Parathyroid adenoma (tissue), 2 donors: ENCODE results near the gene CHMP6.

Experiments used
- H2AFZ ChIP-seq: fragments of 300-600 bp; sonication (generic); one replicate; pipeline ENCODE4 v1.7.0; 2017; ENCODE audit warnings: antibody characterized with exemption, mild to moderate bottlenecking
- H3K27ac ChIP-seq: fragments of 300-600 bp; sonication (generic); one replicate; pipeline ENCODE4 v1.7.0; 2017
- H3K27me3 ChIP-seq: fragments of 300-600 bp; sonication (generic); one replicate; pipeline ENCODE4 v1.7.0; 2017; ENCODE audit warnings: low read length; ENCODE audit not compliant: control insufficient read depth, insufficient read depth
- H3K36me3 ChIP-seq: fragments of 300-600 bp; sonication (generic); one replicate; pipeline ENCODE4 v1.7.0; 2017; ENCODE audit warnings: low read length; ENCODE audit not compliant: control insufficient read depth, insufficient read depth
- H3K4me1 ChIP-seq: fragments of 300-600 bp; sonication (generic); one replicate; pipeline ENCODE4 v1.7.0; 2017; ENCODE audit warnings: control low read depth
- H3K4me2 ChIP-seq: fragments of 300-600 bp; sonication (generic); one replicate; pipeline ENCODE4 v1.7.0; 2017; ENCODE audit warnings: low read length
- H3K4me3 ChIP-seq: fragments of 300-600 bp; sonication (generic); one replicate; pipeline ENCODE4 v1.7.0; 2017; ENCODE audit warnings: low read depth, low read length
- H3K79me2 ChIP-seq: fragments of 300-600 bp; sonication (generic); one replicate; pipeline ENCODE4 v1.7.0; 2017; ENCODE audit warnings: control low read depth
- H3K9ac ChIP-seq: fragments of 300-600 bp; sonication (generic); one replicate; pipeline ENCODE4 v1.7.0; 2017; ENCODE audit warnings: mild to moderate bottlenecking
- H3K9me3 ChIP-seq: fragments of 300-600 bp; sonication (generic); one replicate; pipeline ENCODE4 v1.7.0; 2017; ENCODE audit warnings: low read length; ENCODE audit not compliant: control insufficient read depth
- TF ChIP-seq, protein P1 (sequence below): fragments of 300-600 bp; sonication (generic); IDR thresholded peaks from one replicate; pipeline ENCODE4 v1.7.0; 2017; ENCODE audit warnings: antibody characterized with exemption, mild to moderate bottlenecking
- donor health status: primary hyperparathyroidism.

Gene CHMP6

DNA sequence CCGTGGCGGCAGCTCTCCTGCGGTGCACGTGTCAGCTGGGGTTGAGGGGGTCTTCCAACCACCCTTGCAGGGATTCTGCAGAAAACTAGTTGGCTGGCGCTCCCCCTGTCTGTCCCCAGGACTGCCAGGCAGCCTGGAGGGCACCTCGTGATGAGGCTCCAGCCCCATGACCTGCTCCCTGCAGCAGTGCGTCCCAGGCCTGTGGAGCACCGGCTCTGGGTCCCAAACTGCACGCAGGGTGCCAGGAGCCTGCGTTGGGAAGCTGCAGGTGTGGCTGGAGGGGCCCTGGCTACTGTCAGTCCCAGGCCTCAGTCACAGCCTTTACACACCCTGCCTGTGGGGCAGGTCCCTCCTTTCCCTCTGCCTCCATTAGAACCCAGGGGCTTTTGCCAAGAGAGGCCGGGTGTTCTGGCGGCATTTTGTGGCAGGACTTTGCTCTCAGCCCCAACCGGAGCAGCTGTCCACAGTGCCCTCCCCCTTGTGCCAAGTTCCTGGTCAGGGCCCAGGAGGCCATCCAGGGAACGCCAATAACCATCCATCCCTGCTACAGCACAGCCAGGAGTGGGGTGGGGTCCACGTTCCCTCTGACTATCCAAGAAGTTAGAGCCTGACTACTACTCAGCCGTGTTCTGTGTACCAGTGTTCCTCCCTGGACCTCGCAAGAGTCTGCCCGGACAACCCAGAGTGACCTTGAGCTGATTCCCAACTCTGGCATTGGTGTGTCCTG is 9.2 kb downstream of the CHMP6 start:
- H3K27me3 ChIP-seq, result no peaks in the 10 kb centered on the region
- no peak overlapping the region for H3K9ac ChIP-seq
- TF ChIP-seq, protein P1, sequence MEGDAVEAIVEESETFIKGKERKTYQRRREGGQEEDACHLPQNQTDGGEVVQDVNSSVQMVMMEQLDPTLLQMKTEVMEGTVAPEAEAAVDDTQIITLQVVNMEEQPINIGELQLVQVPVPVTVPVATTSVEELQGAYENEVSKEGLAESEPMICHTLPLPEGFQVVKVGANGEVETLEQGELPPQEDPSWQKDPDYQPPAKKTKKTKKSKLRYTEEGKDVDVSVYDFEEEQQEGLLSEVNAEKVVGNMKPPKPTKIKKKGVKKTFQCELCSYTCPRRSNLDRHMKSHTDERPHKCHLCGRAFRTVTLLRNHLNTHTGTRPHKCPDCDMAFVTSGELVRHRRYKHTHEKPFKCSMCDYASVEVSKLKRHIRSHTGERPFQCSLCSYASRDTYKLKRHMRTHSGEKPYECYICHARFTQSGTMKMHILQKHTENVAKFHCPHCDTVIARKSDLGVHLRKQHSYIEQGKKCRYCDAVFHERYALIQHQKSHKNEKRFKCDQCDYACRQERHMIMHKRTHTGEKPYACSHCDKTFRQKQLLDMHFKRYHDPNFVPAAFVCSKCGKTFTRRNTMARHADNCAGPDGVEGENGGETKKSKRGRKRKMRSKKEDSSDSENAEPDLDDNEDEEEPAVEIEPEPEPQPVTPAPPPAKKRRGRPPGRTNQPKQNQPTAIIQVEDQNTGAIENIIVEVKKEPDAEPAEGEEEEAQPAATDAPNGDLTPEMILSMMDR, result no peak
- H2AFZ ChIP-seq, result no peak overlapping the region
- H3K9me3 ChIP-seq, result no peaks in the 10 kb centered on the region
- H3K27ac ChIP-seq, result no peak overlapping the region
- H3K4me2 ChIP-seq, result no peak overlapping the region
- no peaks in the 10 kb centered on the region for H3K79me2 ChIP-seq
- no peak overlapping the region for H3K4me3 ChIP-seq
- H3K4me1 ChIP-seq, result no peaks in the 10 kb centered on the region
- H3K36me3 ChIP-seq, result no peaks in the 10 kb centered on the region

DNA sequence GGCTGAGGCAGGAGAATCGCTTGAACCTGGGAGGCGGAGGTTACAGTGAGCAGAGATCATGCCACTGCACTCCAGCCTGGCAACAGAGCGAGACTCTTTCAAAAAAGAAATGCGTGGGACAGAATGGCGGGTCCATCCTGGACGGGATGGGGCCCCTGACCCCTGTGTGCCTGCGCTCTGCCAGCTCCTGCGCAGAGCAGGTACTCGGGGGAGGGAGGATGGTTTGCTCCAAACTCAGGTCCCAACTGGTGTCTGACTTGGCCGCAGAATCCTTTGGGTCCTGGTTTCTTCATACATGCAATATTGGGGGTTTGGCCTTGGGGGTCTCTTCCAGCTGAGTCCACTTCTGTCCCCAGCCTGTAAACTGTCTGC is 10.4 kb downstream of the CHMP6 start:
- Histone ChIP-seq H3K9me3 (no peaks in the 10 kb centered on the region), H3K79me2 (no peaks in the 10 kb centered on the region), H3K4me1 (no peaks in the 10 kb centered on the region), H3K36me3 (no peaks in the 10 kb centered on the region), H3K27ac (no peak overlapping the region), H3K4me3 (no peak overlapping the region), H2AFZ (no peak overlapping the region), H3K27me3 (no peaks in the 10 kb centered on the region), H3K4me2 (no peak overlapping the region), H3K9ac (no peak overlapping the region)
- TF ChIP-seq, protein P1, result no peak

DNA sequence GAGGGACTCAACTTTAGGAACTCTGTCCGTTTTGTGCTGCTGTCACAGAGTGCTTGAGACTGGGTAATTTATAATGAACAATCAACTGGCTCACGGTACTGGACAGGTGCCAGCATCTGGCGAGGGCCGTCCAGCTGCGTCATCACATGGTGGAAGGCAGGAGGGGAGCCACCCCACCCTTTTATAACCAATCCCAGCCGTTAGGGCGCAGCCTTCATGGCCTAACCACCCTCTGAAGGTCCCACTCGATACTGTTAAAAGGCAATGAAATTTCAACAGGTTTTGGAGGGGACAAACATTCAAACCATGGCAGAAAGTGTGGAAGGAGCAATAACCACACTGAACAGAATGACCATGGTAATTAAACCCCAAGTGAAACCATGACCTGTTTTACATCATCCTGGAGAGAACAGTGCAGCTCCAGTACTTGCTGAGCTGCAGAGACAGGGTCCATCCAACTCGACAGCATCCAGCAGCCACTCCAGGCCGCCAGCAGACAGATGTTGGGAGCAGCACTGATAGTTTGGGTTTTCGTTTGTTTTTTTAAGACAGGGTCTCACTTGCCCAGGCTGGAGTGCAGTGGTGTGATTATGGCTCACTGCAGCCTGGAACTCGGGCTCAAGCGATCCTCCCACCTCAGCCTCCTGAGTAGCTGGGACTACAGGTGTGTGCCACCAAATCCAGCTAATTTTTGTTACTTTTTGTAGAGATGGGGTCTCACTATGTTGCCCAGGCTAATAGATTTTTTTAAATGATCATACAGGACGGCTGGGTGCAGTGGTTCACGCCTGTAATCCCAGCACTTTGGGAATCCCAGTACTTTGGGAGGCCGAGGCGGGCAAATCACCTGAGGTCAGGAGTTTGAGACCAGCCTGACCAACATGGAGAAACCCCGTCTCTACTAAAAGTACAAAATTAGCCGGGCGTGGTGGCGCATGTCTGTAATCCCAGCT is 11.0 kb downstream of the CHMP6 start:
- TF ChIP-seq, protein P1, result no peak
- no peak overlapping the region for H3K9ac ChIP-seq
- no peaks in the 10 kb centered on the region for H3K79me2 ChIP-seq
- H3K4me1 ChIP-seq, result no peaks in the 10 kb centered on the region
- H3K4me2 ChIP-seq, result no peak overlapping the region
- no peak overlapping the region for H3K27ac ChIP-seq
- H2AFZ ChIP-seq, result no peak overlapping the region
- H3K9me3 ChIP-seq, result no peaks in the 10 kb centered on the region
- no peak overlapping the region for H3K4me3 ChIP-seq
- no peaks in the 10 kb centered on the region for H3K27me3 ChIP-seq
- H3K36me3 ChIP-seq, result no peaks in the 10 kb centered on the region

DNA sequence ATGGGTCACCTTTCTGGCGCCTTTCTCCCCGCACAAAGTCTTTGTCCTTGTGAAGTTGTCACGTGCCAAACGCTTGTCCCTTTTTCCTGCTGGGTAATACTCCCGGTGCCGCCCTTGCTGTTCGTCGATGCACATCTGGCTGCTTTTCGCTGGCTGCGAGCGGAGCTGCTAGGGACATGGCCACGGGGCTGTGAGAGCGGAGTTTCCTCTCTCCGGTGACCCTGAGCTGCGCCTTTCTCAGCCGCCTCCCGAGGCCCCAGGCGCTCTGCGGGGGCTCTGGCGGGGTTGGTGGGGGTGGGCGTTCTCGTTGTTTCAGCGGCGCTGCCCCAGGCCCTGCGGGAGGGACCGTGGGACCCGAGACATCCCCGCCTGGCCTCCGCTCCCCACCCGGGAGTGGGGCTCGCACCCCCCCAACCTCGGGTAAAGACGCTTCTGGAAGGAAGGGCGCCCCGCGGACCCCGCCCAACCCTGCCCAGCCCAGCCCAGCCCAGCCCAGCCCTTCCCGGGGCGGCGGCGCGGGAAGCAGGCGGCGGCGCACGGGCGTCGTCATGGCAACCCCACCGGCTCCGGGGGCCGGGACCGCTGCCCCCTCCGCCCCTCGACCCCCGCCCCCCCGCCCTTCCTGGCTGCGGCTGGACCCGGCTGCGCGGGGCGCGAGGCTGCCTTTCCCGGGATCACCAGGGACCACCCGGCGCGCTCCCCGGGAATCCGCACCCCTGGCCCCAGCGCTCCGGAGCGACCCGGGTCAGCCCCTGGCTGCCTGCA is 12.3 kb downstream of the CHMP6 start:
- no peak overlapping the region for H3K4me2 ChIP-seq
- no peaks in the 10 kb centered on the region for H3K4me1 ChIP-seq
- TF ChIP-seq, protein P1, result no peak
- H3K36me3 ChIP-seq, result no peaks in the 10 kb centered on the region
- H3K4me3 ChIP-seq, result no peak overlapping the region
- H3K27me3 ChIP-seq, result no peaks in the 10 kb centered on the region
- no peak overlapping the region for H2AFZ ChIP-seq
- no peaks in the 10 kb centered on the region for H3K79me2 ChIP-seq
- no peak overlapping the region for H3K9ac ChIP-seq
- no peak overlapping the region for H3K27ac ChIP-seq
- no peaks in the 10 kb centered on the region for H3K9me3 ChIP-seq
